Measurements from ENCODE around the gene OR2A5.

DNA sequence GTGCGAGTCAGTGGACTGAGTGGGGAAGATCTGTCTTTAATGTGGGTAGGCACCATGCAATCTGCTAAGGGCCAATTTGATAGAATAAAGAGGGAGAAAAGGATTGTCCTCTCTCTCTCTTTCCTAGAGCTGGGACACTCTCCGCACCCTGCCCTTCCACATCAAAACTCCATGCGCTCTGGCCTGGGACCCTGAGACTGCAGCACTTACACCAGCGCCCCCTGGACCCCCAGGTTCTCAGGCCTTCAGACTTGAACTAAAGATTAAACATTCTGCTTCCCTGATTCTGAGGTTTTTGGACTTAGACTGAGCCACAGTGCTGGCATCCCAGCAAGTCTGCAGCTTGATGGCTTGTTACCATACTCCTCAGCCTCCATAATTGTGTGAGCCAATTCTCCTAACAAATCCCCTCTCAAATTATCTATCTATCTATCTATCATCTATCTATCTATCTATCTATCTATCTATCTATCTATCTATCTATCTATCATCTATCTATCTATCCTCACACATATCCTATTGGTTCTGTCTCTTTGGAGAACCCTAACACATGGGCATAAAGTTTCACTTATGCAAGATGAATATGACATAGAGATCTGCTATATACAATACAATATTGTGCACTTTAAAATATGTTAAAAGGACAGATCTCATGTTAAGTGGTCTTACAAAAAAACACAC, 22.4 kb upstream of the OR2A5 start:
- TF ChIP-seq CTCF (IDR thresholded peaks at IDR 0.05 in 2 of 3, conservative IDR thresholded peaks at IDR 0.05 in 1 of 3; ENCODE audit: borderline replicate concordance in 1 of 3, insufficient read depth in 1 of 3, low read depth in 2 of 3, low read length in 2 of 3) (no peak), JUND (IDR thresholded peaks at IDR 0.05) (no peak)

Measured in HCT116 (cell line).